Measurements from ENCODE around the gene TUBB4A. TPM values are rescaled to one million over a fixed set of nuclear protein-coding genes. Genes with fewer than 3 reads are reported as not detected.

TUBB4A gene
- total and polyA plus RNA-seq, 2 of the 8 experiments (the other 6 are each of a cell fraction or from before 2014, with no cell fraction given): 16.8 to 30.4 TPM

DNA sequence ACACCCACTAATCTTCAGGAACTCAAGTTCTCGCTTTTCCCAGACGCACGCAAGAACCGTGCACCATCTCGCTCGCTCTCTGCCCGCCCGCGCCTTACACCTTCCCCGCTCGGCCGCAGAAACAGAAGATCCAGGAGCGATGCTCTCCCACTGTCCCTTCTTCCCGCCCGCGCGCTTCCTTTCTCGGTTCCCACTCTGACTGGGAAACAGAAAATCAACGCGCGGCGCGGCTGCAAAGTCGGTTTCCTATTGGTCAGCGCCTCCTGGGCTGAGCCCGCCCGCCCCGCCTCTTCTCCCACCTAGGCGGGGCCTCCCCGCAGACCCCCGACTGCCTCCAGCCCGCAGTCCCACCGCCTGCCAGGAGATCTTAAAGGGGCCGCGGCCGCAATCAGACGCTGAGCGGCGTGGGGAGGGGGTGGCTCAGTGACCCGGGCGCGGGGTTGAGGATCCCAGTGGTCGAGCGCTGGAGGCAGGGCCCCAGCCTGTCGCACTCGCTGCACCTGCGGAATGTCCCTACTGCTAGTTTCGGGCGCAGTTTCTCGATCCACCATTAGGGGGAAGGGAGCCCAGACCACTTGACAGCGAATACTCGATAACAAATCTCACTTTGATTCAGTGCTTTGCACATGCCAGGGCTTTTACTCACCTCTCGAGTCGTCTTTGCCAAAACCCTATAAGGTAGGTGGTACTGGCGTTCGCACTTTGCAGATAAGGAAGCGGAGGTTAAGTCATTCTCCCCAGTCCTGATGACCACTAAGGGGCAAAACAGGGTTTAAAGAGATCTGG, 41.8 kb downstream of the TUBB4A start (continued):
- TF ChIP-seq, protein P1, sequence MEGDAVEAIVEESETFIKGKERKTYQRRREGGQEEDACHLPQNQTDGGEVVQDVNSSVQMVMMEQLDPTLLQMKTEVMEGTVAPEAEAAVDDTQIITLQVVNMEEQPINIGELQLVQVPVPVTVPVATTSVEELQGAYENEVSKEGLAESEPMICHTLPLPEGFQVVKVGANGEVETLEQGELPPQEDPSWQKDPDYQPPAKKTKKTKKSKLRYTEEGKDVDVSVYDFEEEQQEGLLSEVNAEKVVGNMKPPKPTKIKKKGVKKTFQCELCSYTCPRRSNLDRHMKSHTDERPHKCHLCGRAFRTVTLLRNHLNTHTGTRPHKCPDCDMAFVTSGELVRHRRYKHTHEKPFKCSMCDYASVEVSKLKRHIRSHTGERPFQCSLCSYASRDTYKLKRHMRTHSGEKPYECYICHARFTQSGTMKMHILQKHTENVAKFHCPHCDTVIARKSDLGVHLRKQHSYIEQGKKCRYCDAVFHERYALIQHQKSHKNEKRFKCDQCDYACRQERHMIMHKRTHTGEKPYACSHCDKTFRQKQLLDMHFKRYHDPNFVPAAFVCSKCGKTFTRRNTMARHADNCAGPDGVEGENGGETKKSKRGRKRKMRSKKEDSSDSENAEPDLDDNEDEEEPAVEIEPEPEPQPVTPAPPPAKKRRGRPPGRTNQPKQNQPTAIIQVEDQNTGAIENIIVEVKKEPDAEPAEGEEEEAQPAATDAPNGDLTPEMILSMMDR (IDR thresholded peaks at IDR 0.05; ENCODE audit: control extremely low read depth in 1 of 3, insufficient read depth in 1 of 3, low read depth in 1 of 3, low read length in 3 of 3): peak; percentile 26 to 76 (median 65); a peak in 3 of 4 replicates
- TF ChIP-seq BRCA1 (IDR thresholded peaks at IDR 0.05; ENCODE audit: low read depth, low read length) (no peak), MAFK (IDR thresholded peaks at IDR 0.05; ENCODE audit: low read depth, low read length) (no peak), BACH1 (IDR thresholded peaks at IDR 0.05; ENCODE audit: low read length) (peak; percentile 28; the same call in 1 of the 2 replicates), EP300 (IDR thresholded peaks at IDR 0.05; ENCODE audit: borderline replicate concordance in 1 of 2, low read depth in 2 of 2, low read length in 2 of 2) (peak in 1 of 2 experiments; percentile 40; a peak in 2 of 3 replicates), SP1 (IDR thresholded peaks at IDR 0.05; ENCODE audit: low read depth, low read length) (peak; percentile 42; the same call in 1 of the 2 replicates), KDM4A (IDR thresholded peaks at IDR 0.05; ENCODE audit: low read depth, low read length, severe bottlenecking) (peak; percentile 4)
- TF ChIP-seq, protein P2, sequence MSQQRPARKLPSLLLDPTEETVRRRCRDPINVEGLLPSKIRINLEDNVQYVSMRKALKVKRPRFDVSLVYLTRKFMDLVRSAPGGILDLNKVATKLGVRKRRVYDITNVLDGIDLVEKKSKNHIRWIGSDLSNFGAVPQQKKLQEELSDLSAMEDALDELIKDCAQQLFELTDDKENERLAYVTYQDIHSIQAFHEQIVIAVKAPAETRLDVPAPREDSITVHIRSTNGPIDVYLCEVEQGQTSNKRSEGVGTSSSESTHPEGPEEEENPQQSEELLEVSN (IDR thresholded peaks at IDR 0.05): peak; percentile 69
- TF ChIP-seq, protein P3, sequence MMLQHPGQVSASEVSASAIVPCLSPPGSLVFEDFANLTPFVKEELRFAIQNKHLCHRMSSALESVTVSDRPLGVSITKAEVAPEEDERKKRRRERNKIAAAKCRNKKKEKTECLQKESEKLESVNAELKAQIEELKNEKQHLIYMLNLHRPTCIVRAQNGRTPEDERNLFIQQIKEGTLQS (IDR thresholded peaks at IDR 0.05; ENCODE audit: insufficient read depth, low read depth, low read length): no peak

All from H1 (cell line).